Measurements from ENCODE around the gene DOK4. TPM values are rescaled to one million over a fixed set of nuclear protein-coding genes. Genes with fewer than 3 reads are reported as not detected.

Gene DOK4
- total and polyA plus RNA-seq, 8 donors, result 11.2 to 55.9 (median 31.1) TPM

GRCh38 chr16:57525761-57526160 lies 39.5 kb upstream of the DOK4 start:
- H3K9me3 ChIP-seq, result no peaks in the 10 kb centered on the region
- intact Hi-C loops (cut with DNase I; ENCODE audit: low total_unique reads), result no loop called here
- no peak overlapping the region for H3K4me3 ChIP-seq
- H3K27ac ChIP-seq, result no peak overlapping the region
- WGBS, 5 donors, result 82 to 90% (median 89%) methylated on average over 8 to 18 of the region's 18 CpGs
- no peak for DNase-seq
- peaks cover 0 to 4% (median 0%) of the 10 kb centered on the region in 3 donors for H3K27me3 ChIP-seq
- peaks cover 0 to 30% (median 10%) of the 10 kb centered on the region in 4 donors for H3K36me3 ChIP-seq
- H3K4me1 ChIP-seq, result peaks cover 16 to 19% (median 18%) of the 10 kb centered on the region in 4 donors
- TF ChIP-seq CTCF (IDR thresholded peaks at IDR 0.05) (no peak), EP300 (IDR thresholded peaks at IDR 0.05) (no peak), POLR2AphosphoS5 (IDR thresholded peaks at IDR 0.05) (no peak), POLR2A (IDR thresholded peaks at IDR 0.05) (no peak)

- Histone ChIP-seq H3K4me1 (peaks cover 0 to 6% (median 2%) of the 10 kb centered on the region in 4 donors), H3K36me3 (peaks cover 0 to 39% (median 21%) of the 10 kb centered on the region in 4 donors), H3K9me3 (no peaks in the 10 kb centered on the region), H3K27me3 (no peaks in the 10 kb centered on the region), H3K4me3 (no peak overlapping the region), H3K27ac (no peak overlapping the region)
- TF ChIP-seq CTCF (IDR thresholded peaks at IDR 0.05), result no peak
- no peak for TF ChIP-seq EP300 (IDR thresholded peaks at IDR 0.05)
- no peak for TF ChIP-seq POLR2A (IDR thresholded peaks at IDR 0.05)
- no peak for TF ChIP-seq POLR2AphosphoS5 (IDR thresholded peaks at IDR 0.05)
- intact Hi-C loops (cut with DNase I; ENCODE audit: low total_unique reads), result no loop called here
- no peak for DNase-seq
- 87 to 93% (median 89%) methylated on average over 8 of the region's 8 CpGs for WGBS, 5 donors
Measured at GRCh38 chr16:57522960-57523359, 36.7 kb upstream of the DOK4 start.

- Histone ChIP-seq H3K4me3 (no peak overlapping the region), H3K27ac (no peak overlapping the region), H3K36me3 (peaks cover 0 to 63% (median 41%) of the 10 kb centered on the region in 4 donors), H3K9me3 (no peaks in the 10 kb centered on the region), H3K27me3 (no peaks in the 10 kb centered on the region), H3K4me1 (peaks cover 0 to 6% (median 2%) of the 10 kb centered on the region in 4 donors)
- intact Hi-C loops (cut with DNase I; ENCODE audit: low total_unique reads), result loop anchor here (10.0 kb wide), 2 partner anchors 95 to 215 kb away; no protein-coding TSS in a partner anchor
- WGBS, 5 donors, result 32 to 36% (median 35%) methylated on average over 10 of the region's 10 CpGs
- peak; percentile 84 to 92 for DNase-seq
- peak in 6 of 7 experiments; percentile 8 to 95 (median 92) for TF ChIP-seq CTCF (IDR thresholded peaks at IDR 0.05)
- TF ChIP-seq POLR2A (IDR thresholded peaks at IDR 0.05), result no peak
- TF ChIP-seq POLR2AphosphoS5 (IDR thresholded peaks at IDR 0.05), result peak in 1 of 3 donors; percentile 60
- TF ChIP-seq EP300 (IDR thresholded peaks at IDR 0.05), result no peak
Measured at GRCh38 chr16:57519796-57520360, 33.6 kb upstream of the DOK4 start.

GRCh38 chr16:57518922-57519321 lies 32.6 kb upstream of the DOK4 start:
- TF ChIP-seq EP300 (IDR thresholded peaks at IDR 0.05) (no peak), CTCF (IDR thresholded peaks at IDR 0.05) (no peak), POLR2AphosphoS5 (IDR thresholded peaks at IDR 0.05) (no peak), POLR2A (IDR thresholded peaks at IDR 0.05) (no peak)
- 72 to 92% (median 91%) methylated on average over 6 of the region's 6 CpGs for WGBS, 5 donors
- Histone ChIP-seq H3K27me3 (no peaks in the 10 kb centered on the region), H3K9me3 (no peaks in the 10 kb centered on the region), H3K4me1 (peaks cover 0 to 6% (median 2%) of the 10 kb centered on the region in 4 donors), H3K27ac (no peak overlapping the region), H3K4me3 (no peak overlapping the region), H3K36me3 (peaks cover 0 to 72% (median 46%) of the 10 kb centered on the region in 4 donors)
- DNase-seq, result no peak
- intact Hi-C loops (cut with DNase I; ENCODE audit: low total_unique reads), result loop anchor here (10.0 kb wide), 2 partner anchors 94 to 214 kb away; no protein-coding TSS in a partner anchor
